IPS-15b (cell line): Measurements from ENCODE around the gene SLC13A3.
A peak's percentile ranks its signal among the peaks of the same experiment; 100 is the strongest.

ENCODE experiments used
- H3K27me3 ChIP-seq: one replicate; pipeline ENCODE4 v1.6.1; 2013; ENCODE audit warnings: low read length; ENCODE audit not compliant: control insufficient read depth, insufficient read depth
- H3K36me3 ChIP-seq: one replicate; pipeline ENCODE4 v1.6.1; 2013; ENCODE audit warnings: low read length; ENCODE audit not compliant: control insufficient read depth, insufficient read depth
- H3K4me1 ChIP-seq: one replicate; pipeline ENCODE4 v1.6.1; 2013; ENCODE audit warnings: mild to moderate bottlenecking, low read length; ENCODE audit not compliant: control insufficient read depth, insufficient read depth
- H3K4me3 ChIP-seq: one replicate; pipeline ENCODE4 v1.5.1; 2013; ENCODE audit warnings: low read depth, low read length
- H3K9ac ChIP-seq: one replicate; pipeline ENCODE4 v1.6.1; 2013; ENCODE audit warnings: low read depth, mild to moderate bottlenecking, low read length
- H3K9me3 ChIP-seq: one replicate; pipeline ENCODE4 v1.6.1; 2013; ENCODE audit warnings: mild to moderate bottlenecking, low read length; ENCODE audit not compliant: control insufficient read depth, insufficient read depth

SLC13A3 gene

DNA sequence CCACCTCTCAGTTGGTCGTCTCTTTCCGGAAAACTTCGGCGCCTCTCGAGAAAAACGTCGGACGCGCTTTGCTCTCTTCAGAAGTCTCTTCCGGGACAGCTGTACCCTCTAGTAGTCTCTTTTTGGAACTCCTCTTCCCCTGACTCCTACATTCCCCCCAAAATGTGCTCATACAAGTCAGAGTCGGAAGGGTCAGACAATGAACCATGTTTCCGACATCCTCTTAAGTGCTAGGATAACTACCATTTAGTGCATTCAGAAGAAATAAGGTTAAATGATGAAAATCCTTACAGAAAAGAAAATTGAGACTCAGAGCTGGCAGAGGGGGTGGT is 38.5 kb upstream of the SLC13A3 start:
- H3K4me3 ChIP-seq = peak overlapping the region; percentile 60
- H3K9me3 ChIP-seq = no peaks in the 10 kb centered on the region
- peaks cover 10% of the 10 kb centered on the region for H3K36me3 ChIP-seq
- no peak overlapping the region for H3K9ac ChIP-seq
- peaks cover 11% of the 10 kb centered on the region for H3K4me1 ChIP-seq
- no peaks in the 10 kb centered on the region for H3K27me3 ChIP-seq

DNA sequence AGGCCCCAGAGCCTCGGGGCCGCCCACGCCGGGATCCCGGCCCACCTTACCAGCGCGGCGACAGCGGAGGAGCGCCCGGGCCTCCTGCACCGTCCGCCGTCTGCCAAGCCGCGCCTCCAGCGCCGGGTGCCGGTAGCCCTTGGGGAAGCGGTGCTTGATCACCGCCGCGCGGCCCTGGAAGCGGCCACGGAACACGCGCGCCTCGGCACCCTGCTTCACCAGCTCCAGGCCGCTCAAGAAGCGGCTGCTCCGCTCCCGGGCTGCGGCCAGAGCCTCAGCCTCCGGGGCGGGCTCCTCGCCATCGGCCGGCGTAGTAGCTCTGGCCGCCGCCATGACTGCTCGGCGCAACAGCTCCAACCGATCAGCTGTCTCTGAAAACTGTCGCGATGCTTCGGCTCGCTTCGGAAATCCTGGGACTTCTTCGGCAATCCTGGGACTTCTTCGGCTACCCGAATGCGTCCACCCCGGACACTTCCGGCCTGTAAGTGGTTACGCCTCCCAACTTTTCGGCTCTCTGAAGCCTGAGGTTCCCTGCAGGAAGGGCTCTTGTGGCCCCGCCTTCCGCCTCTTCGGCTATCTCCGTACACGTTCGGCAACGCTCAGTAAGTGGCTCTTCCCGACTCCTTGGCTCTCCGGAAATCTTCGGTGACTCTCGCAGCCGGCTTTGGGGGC is 38.0 kb upstream of the SLC13A3 start, which contains the start of gene TP53RK:
TP53RK (minus strand) TSS at position 363 of the 672 bp plus-strand sequence; CDS start at position 333, 30 bp downstream.
- H3K9me3 ChIP-seq = no peaks in the 10 kb centered on the region
- H3K4me1 ChIP-seq = peaks cover 11% of the 10 kb centered on the region
- H3K27me3 ChIP-seq = no peaks in the 10 kb centered on the region
- peak within 1 kb of the TSS; percentile 94 for H3K4me3 ChIP-seq
- peaks cover 11% of the 10 kb centered on the region for H3K36me3 ChIP-seq
- peak within 1 kb of the TSS; percentile 88 for H3K9ac ChIP-seq

DNA sequence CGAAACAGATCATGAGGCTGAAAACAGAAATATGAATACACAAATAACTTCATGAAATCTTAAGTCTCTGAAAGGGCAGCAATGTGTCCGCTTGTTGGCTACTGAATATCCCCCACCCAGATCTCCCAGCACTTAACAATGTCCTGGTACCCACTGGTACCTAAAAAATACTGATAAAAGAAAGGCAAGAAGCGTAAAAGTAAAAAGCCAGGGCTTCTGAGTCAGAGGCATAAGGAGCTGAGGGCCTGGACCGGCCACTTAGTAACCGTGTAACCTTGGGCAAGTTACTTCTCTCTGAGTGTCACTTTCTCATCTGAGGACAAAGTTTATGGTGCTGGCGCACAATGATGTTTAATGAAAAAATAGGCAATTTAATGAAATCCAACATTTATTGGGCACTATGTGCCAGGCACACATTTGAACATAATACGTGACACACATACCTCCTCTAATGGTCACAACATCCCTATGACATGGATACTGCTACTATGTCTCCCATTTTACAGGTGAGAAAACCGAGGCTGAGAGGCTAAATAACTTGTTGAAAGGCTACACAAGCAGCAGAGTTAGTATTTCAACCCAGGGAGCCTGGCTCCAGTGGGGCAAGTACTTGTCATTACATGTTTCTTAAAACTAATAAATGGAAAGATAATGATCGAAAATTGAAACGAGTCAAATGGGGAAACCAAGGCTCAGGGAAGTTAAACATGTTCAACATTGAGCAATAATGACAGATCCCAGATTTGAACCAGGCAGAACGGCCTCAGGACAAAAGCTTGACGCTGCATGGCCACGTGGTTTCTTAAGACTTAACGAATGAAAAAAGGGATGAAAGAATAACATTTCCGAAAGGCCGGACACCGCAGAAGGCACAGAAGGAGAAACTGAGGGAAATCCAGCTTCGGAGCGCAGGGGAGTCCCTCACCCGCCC is 37.2 kb upstream of the SLC13A3 start:
- Histone ChIP-seq H3K9me3 (no peaks in the 10 kb centered on the region), H3K9ac (peak overlapping the region; percentile 88), H3K4me1 (peaks cover 11% of the 10 kb centered on the region), H3K36me3 (peaks cover 11% of the 10 kb centered on the region), H3K27me3 (no peaks in the 10 kb centered on the region), H3K4me3 (peak overlapping the region; percentile 94)

DNA sequence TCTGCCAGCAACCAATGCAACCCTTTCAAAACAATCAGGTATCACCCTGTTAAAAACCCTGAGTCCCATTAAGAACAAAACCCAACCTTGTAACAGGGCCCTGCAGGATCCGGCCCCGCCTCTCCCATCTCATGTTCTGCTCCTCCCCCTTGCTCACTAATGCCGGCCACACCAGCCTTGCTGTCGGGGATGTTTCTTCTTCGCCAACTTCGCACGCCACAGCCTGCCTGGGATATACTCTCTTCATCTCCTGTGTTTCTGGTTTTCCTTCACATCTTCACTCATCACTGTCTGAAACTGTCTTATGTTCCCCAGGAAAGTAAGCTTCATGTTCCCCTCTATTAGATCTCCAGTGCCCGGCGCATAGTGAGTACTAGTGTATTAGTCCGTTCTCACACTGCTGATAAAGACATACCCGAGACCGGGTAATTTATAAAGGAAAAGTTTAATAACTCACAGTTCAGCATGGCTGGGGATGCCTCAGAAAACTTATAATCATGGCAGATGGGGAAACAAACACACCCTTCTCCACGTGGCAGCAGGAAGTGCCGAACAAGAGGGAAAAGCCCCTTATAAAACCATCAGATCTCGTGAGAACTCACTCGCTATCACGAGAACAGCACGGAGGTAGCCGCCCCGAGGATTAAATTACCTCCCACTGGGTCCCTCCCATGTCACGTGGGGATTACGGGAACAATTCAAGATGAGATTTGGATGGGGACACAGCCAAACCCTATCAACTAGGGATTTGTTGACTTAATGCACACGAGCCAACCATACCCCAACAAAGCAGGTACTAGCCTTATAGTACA is 32.9 kb upstream of the SLC13A3 start:
- Histone ChIP-seq H3K4me3 (peak overlapping the region; percentile 92), H3K36me3 (peaks cover 20% of the 10 kb centered on the region), H3K4me1 (peaks cover 22% of the 10 kb centered on the region), H3K9me3 (no peaks in the 10 kb centered on the region), H3K9ac (peak overlapping the region; percentile 95), H3K27me3 (no peaks in the 10 kb centered on the region)

DNA sequence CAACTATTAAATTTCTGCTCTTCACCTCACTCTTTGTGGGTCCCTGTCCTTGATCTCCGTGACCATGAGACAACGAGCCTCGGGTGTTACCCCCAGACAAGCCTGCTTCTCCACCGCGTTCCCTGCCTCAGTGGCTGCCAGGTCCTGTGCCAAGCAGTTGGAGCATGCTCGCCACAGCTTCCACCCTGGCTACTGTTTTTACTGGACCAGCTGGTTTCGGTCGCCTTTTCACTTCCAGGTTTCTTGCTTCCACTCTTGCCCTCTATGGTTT is 32.3 kb upstream of the SLC13A3 start:
- Histone ChIP-seq H3K36me3 (peaks cover 20% of the 10 kb centered on the region), H3K27me3 (no peaks in the 10 kb centered on the region), H3K9ac (peak overlapping the region; percentile 95), H3K4me1 (peaks cover 22% of the 10 kb centered on the region), H3K9me3 (no peaks in the 10 kb centered on the region), H3K4me3 (peak overlapping the region; percentile 92)

DNA sequence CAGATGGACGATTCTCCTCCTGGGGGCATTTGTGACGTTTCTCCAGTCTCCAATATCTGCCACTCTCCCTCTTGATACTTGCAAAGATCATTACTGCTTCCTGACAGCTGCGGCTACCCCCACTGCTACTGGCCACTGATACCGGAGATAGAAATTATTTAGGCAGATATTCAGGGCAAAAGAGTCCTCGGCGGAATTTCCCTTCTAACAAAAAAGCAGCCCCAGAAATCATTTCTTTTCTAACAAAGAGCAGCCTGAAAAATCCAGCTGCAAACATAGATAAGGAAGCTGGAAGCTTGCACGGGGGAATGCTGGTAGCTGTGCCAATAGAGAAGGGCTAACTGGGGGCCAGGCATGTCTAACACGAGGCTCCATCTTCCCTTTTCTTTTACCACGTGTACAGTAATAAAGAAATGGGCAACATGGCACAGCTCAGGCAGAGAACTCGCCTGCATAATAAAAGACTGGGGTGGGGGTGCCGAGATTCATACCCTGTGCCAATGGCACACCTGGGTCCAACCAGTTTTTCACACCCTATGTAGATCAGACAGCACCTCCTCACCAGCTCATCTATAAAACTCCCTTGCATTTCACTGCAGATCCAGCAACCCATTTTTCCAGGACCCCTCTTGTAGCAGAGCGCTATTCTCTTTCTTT is 31.9 kb upstream of the SLC13A3 start:
- Histone ChIP-seq H3K36me3 (peaks cover 20% of the 10 kb centered on the region), H3K27me3 (no peaks in the 10 kb centered on the region), H3K9ac (peak overlapping the region; percentile 95), H3K4me1 (peaks cover 19% of the 10 kb centered on the region), H3K4me3 (peak overlapping the region; percentile 92), H3K9me3 (no peaks in the 10 kb centered on the region)

DNA sequence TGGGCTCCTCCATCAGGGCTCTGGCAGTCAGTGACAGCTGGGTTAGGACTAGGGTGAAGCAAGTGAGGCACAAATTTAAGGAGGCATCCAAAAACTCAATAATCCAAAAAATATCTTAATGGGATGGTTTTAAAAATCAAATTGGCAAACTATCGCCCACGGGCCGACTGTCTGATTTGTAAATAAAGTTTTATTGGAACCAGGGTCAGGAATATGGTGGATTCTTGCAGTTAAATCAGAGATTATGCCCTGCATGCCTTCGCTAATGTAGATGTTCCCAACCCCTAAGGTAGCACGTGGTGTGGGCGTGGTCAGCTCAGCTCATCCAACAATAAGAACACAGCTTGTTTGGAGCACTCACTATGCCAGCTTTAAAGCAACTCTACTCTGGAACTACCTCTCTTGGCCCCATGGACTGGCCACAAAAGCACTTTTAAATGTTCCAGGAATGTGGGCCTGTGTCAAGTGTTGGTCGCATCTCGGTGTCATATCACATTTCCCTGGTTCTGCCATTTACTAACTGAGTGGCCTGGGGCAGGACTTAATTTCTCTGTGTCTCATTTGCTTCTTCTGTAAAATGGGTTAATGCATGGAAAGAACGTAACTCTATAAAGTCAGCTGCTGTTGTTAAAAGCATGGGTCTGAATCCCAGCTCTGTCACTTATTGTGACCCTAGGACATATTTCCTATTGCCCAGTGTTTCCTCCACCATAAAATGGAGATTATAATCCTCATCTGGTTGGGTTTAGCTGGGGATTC is 31.0 kb upstream of the SLC13A3 start:
- H3K9ac ChIP-seq = no peak overlapping the region

DNA sequence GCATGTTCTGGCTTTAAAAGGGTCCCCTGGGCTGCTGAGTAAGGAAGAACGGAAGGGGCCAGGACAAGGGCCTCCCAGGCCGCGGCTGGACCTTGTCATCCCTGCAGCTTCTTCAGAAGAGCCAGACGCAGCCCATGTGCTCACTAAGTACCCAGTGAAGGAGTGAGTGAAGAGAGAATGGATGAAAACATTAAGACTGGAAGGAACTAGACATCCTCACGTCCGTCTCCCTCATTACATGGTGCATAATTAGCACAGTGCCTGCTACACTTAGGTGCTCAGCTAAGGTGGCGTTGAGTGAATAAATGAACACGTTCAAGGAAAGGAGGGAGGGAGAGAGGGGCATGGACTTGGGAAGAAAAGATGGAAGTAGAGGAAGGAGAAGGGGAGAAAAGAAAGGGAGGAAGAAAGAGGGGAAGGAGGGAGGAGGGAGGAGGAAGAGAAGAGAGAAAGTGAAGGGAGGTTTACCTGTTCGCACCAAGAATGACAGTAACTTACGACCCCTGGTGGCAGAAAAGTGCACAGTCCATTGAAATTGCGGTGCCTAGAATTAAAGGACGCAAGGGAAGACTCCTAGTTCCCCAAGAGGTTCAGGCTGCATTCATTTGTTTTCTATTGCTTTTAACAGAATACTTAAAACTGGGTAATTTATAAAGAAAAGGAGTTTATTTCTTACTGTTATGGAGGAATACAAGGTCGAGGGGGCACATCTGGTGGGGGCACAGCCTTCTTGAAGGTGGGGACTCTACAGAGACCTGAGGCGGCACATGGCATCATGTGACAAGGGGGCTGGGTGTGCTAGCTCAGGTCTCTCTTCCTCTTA is 30.0 kb upstream of the SLC13A3 start:
- Histone ChIP-seq H3K36me3 (peaks cover 16% of the 10 kb centered on the region), H3K4me1 (peaks cover 19% of the 10 kb centered on the region), H3K9ac (no peak overlapping the region)

More for the DNA sequence above, 31.0 kb upstream of the SLC13A3 start:
- H3K27me3 ChIP-seq = no peaks in the 10 kb centered on the region
- H3K9me3 ChIP-seq = no peaks in the 10 kb centered on the region
- H3K36me3 ChIP-seq = peaks cover 20% of the 10 kb centered on the region
- peaks cover 19% of the 10 kb centered on the region for H3K4me1 ChIP-seq
- H3K4me3 ChIP-seq = peak overlapping the region; percentile 92

DNA sequence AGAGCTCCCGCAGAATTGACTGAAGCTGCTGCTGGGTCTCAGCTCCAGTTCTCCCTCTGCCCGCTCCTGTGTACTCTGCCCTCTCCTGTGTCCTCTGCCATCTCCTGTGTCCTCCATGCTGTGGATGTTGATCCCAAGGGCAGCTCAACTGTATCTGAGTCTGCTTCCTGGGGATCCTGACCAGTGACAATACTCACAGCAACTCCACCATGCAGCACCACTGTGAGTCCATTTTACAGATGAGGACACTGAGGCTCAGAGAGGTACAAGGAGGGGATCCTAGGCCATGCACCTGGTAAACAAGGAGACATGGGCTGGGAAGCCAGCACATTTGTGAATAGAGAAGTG is 29.4 kb upstream of the SLC13A3 start:
- Histone ChIP-seq H3K27me3 (no peaks in the 10 kb centered on the region), H3K9me3 (no peaks in the 10 kb centered on the region), H3K9ac (no peak overlapping the region), H3K4me1 (peaks cover 19% of the 10 kb centered on the region), H3K4me3 (no peak overlapping the region), H3K36me3 (peaks cover 16% of the 10 kb centered on the region)

More for the DNA sequence above, 30.0 kb upstream of the SLC13A3 start:
- no peak overlapping the region for H3K4me3 ChIP-seq
- no peaks in the 10 kb centered on the region for H3K27me3 ChIP-seq
- H3K9me3 ChIP-seq = no peaks in the 10 kb centered on the region

DNA sequence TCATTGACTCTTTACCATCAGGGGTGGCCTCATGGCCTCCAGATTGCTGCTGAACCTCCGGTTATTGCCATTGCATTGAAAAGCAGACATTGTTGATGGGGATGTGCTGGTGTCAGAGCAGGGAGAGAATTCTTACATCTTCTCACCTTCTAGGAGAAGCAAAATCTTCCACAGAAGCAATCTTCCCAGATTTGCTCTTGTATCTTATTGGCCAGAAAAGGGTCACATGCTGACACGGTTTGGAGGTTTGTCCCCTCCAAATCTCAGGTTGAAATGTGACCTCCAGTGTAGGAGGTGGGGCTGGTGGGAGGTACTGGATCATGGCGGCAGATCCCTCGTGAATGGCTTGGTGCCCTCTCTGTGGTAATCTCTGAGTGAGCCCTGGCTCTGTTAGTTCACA is 27.3 kb upstream of the SLC13A3 start:
- peaks cover 21% of the 10 kb centered on the region for H3K4me1 ChIP-seq
- H3K9ac ChIP-seq = no peak overlapping the region
- peaks cover 9% of the 10 kb centered on the region for H3K36me3 ChIP-seq
- H3K4me3 ChIP-seq = no peak overlapping the region
- no peaks in the 10 kb centered on the region for H3K9me3 ChIP-seq
- no peaks in the 10 kb centered on the region for H3K27me3 ChIP-seq
